ENCODE results near the gene NBEAL1. TPM values are rescaled to one million over a fixed set of nuclear protein-coding genes. Genes with fewer than 3 reads are reported as not detected.
"Not testable (repeated sequence)": the region's sequence is repeated elsewhere in the genome, so short reads cannot be mapped to it uniquely, and the experiment has no call there.

The NBEAL1 gene
- total RNA-seq, 2 donors from 2014 or later = 29.6 to 31.6 TPM

GRCh38 chr2:202989749-202990148, 24.9 kb upstream of the NBEAL1 start:
- Histone ChIP-seq H3K4me3 (no peak overlapping the region), H3K36me3 (replicated peaks in 1 of 2; ENCODE audit: insufficient read depth in 1 of 2, low read depth in 2 of 2) (no peaks in the 10 kb centered on the region), H3K9me3 (no peaks in the 10 kb centered on the region), H3K27ac (no peak overlapping the region), H3K27me3 (no peaks in the 10 kb centered on the region), H3K4me1 (no peaks in the 10 kb centered on the region)
- intact Hi-C loops (cut with DNase I) = no loop called here
- no peak for DNase-seq
- TF ChIP-seq CTCF (IDR thresholded peaks at IDR 0.05) (no peak), POLR2A (IDR thresholded peaks at IDR 0.05) (no peak)
- 92% methylated on average over 1 of the region's 1 CpG for WGBS, 2 donors
- no peak for ATAC-seq

DNA sequence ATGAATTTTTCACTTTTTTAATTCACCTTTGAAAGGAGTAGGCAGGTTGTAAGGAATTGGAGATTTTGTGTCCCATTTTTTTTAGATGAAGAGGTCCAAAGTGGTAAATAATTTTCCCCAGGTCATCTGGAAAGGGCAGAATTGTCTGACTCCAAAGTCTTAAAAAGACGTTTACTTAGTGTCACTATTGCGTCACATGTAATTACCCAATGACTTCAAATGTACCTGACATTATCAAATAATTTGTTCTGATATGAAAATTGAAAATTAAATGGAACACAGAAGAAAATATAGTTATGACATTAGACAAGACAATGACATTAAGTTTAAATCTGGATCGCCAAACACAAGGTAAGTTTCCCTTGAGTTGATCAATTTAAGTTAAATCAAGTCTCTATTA, 24.2 kb upstream of the NBEAL1 start:
- Histone ChIP-seq H3K4me1 (no peaks in the 10 kb centered on the region), H3K27ac (no peak overlapping the region), H3K9me3 (no peaks in the 10 kb centered on the region), H3K27me3 (no peaks in the 10 kb centered on the region), H3K4me3 (no peak overlapping the region), H3K36me3 (replicated peaks in 1 of 2; ENCODE audit: insufficient read depth in 1 of 2, low read depth in 2 of 2) (no peaks in the 10 kb centered on the region)
- DNase-seq (no peak), ATAC-seq (no peak)
- WGBS, 2 donors = 72 to 78% methylated on average over 3 of the region's 3 CpGs
- intact Hi-C loops (cut with DNase I) = no loop called here
- no peak for TF ChIP-seq POLR2A (IDR thresholded peaks at IDR 0.05)
- TF ChIP-seq CTCF (IDR thresholded peaks at IDR 0.05) = no peak

DNA sequence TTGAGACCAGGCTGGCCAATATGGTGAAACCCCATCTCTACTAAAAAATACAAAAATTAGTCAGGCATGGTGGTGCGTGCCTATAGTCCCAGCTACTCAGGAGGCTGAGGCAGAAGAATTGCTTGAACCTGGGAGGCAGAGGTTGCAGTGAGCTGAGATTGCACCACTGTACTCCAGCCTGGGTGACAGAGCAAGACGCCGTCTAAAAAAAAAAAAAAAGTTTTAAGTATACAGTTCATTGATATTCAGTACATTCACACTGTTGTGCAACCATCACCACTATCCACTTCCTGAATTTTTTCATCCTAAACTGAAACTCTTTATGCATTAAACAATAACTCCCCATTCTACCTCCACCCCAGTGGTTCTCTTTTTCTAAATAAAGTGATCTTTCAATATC, 17.6 kb upstream of the NBEAL1 start:
- intact Hi-C loops (cut with DNase I); H3K27me3 ChIP-seq; H3K36me3 ChIP-seq (replicated peaks in 1 of 2; ENCODE audit: insufficient read depth in 1 of 2, low read depth in 2 of 2); H3K4me1 ChIP-seq; H3K27ac ChIP-seq; H3K4me3 ChIP-seq; H3K9me3 ChIP-seq; ATAC-seq: not testable (repeated sequence)
- peak in 1 of 4 donors; percentile 24 for DNase-seq
- 55 to 59% methylated on average over 3 of the region's 3 CpGs for WGBS, 2 donors

DNA sequence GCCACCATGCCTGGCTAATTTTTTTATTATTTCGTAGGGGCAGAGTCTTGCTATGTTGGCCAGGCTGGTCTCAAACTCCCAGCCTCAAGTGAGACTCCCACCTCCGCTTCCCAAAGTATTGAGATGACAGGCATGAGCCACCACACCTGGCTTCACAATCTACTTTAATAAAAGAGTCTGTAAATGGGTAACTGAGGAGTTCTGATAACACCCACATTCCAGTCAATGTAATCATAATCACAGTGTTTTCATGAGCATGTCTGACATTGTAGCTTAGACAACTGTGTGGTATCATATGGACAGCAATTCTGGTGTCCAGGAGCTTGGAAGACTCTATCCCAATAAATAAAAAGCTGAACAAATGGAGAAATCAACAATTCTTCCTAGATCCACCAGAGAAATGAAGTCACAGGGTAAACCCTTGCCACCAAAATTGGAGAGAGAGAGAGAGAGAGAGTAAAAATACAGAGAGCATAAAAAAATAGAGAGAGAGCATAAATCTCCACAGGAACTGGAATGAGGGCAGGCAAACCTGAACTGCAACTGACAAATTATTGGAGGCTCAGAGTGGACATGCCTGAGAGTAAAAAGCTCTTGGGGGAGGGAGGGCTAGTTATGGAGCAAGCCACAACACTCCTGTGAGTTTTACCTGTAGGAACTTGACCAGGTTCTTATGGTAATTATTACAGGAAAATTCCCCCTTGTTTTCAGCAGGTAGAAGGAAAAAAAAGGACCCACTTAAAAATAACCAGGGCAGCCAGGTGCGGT, 12.4 kb upstream of the NBEAL1 start:
- peak overlapping the region in 3 of 4 donors; percentile 57 to 74 (median 71) for H3K27ac ChIP-seq
- H3K9me3 ChIP-seq = no peaks in the 10 kb centered on the region
- peak; percentile 22 to 48 (median 28) for DNase-seq
- H3K4me3 ChIP-seq = no peak overlapping the region
- ATAC-seq = peak; percentile 91
- H3K27me3 ChIP-seq = no peaks in the 10 kb centered on the region
- 60 to 77% methylated on average over 3 of the region's 3 CpGs for WGBS, 2 donors
- no peaks in the 10 kb centered on the region for H3K36me3 ChIP-seq (replicated peaks in 1 of 2; ENCODE audit: insufficient read depth in 1 of 2, low read depth in 2 of 2)
- intact Hi-C loops (cut with DNase I) = no loop called here
- TF ChIP-seq CTCF (IDR thresholded peaks at IDR 0.05) = no peak
- peak in 1 of 3 donors; percentile 1 for TF ChIP-seq POLR2A (IDR thresholded peaks at IDR 0.05)
- peaks cover 5% of the 10 kb centered on the region for H3K4me1 ChIP-seq

GRCh38 chr2:203003716-203004115, 11.0 kb upstream of the NBEAL1 start:
- ATAC-seq (no peak), DNase-seq (no peak)
- 92 to 95% methylated on average over 8 of the region's 8 CpGs for WGBS, 2 donors
- intact Hi-C loops (cut with DNase I) = no loop called here
- TF ChIP-seq POLR2A (IDR thresholded peaks at IDR 0.05) (no peak), CTCF (IDR thresholded peaks at IDR 0.05) (no peak)
- no peak overlapping the region for H3K27ac ChIP-seq
- peaks cover 5% of the 10 kb centered on the region for H3K4me1 ChIP-seq
- H3K9me3 ChIP-seq = no peaks in the 10 kb centered on the region
- no peaks in the 10 kb centered on the region for H3K36me3 ChIP-seq (replicated peaks in 1 of 2; ENCODE audit: insufficient read depth in 1 of 2, low read depth in 2 of 2)
- no peak overlapping the region for H3K4me3 ChIP-seq
- H3K27me3 ChIP-seq = no peaks in the 10 kb centered on the region
